GM18508 (cell line): ENCODE data around the gene DLG1.
"Not testable (repeated sequence)": the region's sequence is repeated elsewhere in the genome, so short reads cannot be mapped to it uniquely, and the experiment has no call there.

ENCODE experiments used
- ATAC-seq: cut with Tn5 transposase; IDR thresholded peaks from one replicate; pipeline ENCODE4 v1.9.1; 2021; ENCODE audit warnings: moderate number of reproducible peaks; ENCODE audit not compliant: insufficient read depth, unreplicated experiment

The DLG1 gene

DNA sequence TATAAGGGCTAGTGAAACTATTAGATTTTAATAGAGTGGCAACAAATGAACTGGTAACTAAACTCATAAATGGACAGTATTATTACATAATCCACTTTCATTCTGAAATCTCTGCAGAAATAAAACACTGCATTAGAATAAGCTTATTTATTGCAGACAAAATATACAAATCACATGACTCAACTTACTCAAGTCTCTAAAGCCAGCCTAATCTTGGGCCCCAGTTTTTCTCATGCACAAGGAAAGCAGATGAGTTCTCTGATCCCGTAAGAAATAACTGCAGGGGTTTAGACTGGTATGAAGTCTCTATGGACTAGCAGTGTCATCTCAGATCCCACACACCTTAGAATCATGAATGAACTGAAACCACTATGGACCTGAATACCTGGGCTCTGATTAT lies 5.8 kb downstream of the DLG1 start:
- no peak for ATAC-seq

DNA sequence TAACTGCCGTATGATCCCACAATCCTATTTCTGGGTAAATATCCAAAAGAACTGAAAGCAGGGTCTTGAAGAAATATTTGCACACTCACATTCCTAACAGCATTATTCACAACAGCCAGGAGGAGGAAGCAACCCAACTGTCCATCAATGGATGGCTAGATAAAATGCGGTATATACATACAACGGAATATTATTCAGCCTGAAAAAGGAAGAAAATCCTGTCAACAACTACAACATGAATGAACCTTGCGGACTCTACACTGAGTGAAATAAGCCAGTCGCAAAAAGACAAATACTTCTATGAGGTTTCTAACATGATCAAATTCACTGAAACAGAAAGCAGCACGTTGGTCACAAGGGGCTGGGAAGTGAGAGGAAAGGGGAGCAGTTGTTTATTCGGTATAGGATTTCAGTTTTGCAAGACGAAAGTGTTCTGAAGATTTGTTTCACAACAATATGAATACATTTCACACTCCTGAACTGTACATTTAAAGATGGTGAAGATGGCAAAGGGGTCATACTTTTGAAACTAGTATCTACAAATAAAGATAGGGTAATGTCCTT lies 6.2 kb downstream of the DLG1 start:
- ATAC-seq = no peak

GRCh38 chr3:197289726-197290125 lies 8.7 kb downstream of the DLG1 start:
- no peak for ATAC-seq

DNA sequence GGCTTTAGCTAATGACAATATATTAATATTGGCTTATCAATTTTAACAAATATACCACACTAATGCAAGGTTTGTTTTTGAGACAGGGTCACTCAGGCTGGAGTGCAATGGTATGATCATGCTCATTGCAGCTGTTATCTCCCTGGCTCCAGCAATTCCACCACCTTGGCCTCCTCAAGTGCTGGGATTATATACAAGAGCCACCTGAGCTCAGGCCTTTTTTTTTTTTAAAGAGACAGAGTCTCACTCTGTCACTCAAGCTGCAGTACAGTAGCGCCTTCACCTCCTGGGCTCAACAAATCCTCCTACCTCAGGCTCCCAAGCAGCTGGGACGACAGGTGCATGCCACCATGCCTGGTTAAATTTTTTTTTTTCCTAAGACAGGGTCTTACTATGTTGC lies 11.7 kb downstream of the DLG1 start:
- no peak for ATAC-seq

DNA sequence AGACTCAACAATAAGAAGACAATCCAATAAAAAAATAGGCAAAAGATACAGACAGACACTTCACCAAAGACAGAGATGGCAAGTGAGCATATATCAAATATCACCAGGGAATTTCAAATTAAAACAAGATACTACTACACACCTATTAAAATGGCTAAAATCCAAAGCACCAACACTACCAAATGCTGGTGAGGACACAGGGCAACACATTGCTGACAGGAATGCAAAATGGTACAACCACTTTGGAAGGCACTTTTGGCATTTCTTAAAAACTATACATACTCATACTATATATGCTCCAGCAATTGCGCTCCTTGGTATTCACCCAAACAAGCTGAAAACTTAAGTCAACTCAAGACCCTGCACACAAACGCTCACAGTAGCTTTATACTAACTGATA lies 12.9 kb downstream of the DLG1 start:
- ATAC-seq = no peak

GRCh38 chr3:197283045-197283444 lies 15.4 kb downstream of the DLG1 start:
- no peak for ATAC-seq

DNA sequence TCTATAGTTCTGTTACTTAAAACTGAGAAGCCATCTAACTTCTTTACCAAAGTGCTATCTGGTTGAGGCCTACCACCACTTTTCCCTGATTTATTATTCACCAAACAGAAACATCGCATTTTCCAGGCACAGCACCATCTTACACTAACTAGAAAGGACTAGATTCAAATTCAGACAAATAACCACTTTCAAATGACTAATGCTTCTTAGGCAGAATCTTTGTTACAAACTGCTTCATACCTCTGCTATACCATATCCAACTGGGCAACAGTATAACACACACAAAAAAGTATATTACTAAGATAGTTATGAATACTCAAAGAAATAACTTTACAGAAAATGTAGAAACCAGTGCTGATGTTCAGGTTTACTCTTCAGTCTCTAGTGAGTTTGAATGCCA lies 16.6 kb downstream of the DLG1 start:
- no peak for ATAC-seq

GRCh38 chr3:197280156-197280555 lies 18.3 kb downstream of the DLG1 start:
- ATAC-seq = no peak

GRCh38 chr3:197278933-197279332 lies 19.5 kb downstream of the DLG1 start:
- no peak for ATAC-seq

GRCh38 chr3:197276808-197277207 lies 21.6 kb downstream of the DLG1 start:
- ATAC-seq = not testable (repeated sequence)

- no peak for ATAC-seq
Measured at GRCh38 chr3:197270558-197271317, 27.7 kb downstream of the DLG1 start.

DNA sequence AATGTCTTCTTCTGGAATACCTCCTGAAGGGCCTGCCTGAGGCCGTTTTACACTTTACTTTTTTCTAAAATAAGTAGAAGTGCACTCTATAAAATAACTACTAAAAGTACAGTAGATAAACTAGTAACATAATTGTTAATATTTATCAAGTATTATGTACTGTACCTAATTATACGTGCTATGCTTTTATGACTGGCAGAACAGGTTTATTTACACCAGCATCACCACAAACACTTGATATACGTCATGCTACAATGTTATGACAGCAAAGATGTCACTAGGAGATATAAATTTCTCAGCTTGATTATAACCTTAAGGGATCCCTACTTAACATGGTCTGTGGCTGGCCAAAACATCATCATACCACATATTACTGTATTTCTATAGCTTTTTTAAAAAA lies 29.4 kb downstream of the DLG1 start:
- ATAC-seq = no peak

- ATAC-seq = no peak
Measured at GRCh38 chr3:197268294-197268693, 30.1 kb downstream of the DLG1 start.

DNA sequence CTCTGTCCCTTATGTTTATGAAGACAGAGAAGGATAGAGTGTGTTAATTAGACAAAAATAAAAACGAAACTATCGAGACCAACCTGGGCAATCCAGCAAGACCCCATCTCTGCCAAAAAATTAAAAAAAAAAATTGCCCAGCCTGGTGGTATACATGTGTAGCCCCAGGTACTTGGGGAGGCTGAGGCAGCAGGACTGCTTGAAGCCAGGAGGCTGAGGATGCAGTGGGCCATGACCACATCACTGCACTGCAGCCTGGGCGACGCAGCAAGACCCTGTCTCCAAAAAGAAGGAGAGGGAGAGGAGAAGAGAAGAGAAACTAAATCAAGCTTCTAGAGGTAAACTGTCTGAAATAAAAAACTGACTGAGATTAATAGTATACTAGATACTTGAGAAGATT lies 32.1 kb downstream of the DLG1 start:
- ATAC-seq = no peak

GRCh38 chr3:197262709-197263108 lies 35.7 kb downstream of the DLG1 start:
- ATAC-seq = no peak

DNA sequence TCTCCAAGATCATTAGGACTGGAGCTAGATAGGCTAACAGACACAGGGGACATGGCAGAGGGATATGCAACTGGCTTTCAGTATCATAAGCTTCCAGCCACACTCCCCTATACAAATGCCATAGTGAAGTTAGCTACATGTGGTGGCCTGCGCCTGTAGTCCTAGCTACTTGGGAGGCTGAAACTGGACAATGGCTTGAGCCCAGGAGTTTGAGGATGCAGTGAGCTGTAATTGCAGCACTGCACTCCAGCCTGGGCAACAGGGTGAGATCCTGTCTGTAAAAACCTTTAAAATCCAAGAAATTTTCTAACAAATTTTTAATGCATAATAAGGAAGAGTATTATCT lies 37.3 kb downstream of the DLG1 start:
- ATAC-seq = no peak

DNA sequence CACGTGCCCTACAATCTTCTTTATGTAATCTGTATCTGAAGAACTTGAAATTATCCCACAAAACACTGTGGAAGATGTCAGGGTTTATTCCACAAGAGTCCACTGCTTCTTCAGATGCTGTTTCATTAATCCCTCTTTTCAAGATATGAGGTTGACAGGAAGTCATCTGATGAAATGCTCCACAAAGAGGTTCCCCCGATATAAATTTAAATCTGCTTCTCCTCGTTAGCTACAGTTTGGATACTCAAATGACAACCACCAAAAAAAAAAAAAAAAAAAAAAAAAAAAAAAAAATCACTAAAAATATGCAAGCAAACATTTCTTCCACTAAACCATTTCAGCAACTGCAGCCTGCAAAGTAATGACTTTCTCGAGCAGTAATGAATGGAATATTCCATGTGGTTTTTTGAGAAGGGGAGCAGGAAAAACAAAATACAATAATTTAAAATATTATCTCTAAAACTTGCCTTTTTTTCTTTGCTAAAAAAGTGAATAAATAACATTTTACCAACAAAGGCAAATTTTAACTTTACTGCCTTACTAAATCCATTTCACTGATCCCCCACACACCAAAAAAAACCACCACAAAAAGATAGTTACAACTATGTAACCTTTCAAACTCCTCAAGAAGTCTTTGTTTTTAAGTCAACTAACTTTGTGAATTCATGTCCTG lies 37.8 kb downstream of the DLG1 start:
- ATAC-seq = no peak

DNA sequence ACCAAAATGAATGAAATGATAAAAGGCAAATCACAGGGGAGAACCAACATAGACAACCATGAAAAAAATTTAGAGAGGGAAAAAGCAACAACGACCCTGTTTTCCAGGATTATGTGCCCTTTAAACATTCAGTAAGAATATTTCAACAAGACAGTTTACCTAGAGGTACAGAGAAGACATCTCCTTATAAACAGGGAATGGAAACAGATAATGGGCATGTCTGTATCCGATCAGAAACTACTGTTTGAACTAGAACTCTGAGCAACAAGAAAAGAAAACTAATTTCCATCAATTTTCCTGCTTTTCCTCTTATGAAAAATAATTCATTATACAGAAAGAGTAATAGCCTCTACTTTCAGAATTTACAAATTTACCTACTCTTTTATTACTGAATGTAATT lies 39.3 kb downstream of the DLG1 start:
- ATAC-seq = no peak

DNA sequence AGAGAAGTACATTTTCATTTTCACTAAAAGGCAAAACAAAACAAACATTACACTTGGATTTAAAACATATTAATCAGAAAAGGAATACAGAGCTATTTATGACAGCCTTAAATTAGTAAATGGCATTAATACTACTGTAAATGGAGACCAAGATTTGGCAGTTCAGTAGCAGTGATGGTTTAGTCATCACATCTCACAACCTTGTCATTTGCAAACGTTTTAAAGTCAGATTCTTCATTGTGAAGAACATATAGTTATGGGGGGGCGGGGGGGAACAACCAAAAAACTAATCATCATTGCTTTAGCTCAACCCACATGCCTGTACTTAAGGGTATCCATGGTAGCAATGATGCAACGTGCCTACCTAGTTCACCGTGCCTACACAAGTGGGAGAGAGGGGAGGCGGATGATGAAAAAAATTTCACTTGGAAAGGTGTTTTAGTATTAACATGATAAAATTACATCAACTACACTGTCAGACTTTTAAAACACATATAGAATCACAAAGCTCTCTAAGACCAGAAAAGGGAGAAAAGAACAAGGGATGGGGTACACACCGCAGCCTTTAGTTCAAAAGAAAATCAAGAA lies 40.1 kb downstream of the DLG1 start:
- ATAC-seq = no peak

DNA sequence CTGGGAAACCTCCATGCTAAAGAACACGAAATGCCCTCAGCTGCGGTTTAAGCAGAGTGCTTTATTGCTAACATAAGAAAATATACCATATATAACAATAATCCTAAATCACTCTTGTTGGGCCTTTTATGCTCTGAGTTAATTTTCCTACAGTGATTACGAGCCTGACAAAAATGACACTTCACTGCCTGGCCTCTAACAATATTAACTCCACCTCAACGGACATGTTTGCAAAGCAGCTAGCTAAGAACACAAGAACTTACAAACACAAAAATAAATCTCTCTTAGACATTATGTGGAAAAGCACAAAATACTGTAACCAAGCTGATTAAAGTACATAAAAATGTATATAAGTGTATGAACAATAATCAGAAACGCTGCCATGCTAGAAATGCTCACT lies 40.7 kb downstream of the DLG1 start:
- no peak for ATAC-seq

- no peak for ATAC-seq
Measured at GRCh38 chr3:197256836-197257444, 41.5 kb downstream of the DLG1 start.
